ENCODE results near the gene ATN1.

ATN1 gene

DNA sequence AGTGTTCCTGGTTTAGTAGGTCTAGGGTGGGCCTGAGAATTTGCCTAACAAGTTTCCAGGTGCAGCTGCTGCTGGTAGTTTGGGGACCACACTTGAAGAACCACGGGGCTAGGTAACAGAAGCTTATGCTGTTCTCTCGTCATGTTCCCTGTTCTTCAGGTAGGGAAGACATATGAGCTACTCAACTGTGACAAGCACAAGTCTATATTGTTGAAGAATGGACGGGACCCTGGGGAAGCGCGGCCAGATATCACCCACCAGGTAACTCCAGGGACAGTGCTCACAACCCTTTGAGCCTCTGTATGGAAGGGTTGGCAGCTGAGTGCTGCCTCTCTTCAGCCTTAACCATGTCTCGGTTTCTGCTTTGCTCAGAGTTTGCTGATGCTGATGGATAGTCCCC is 46.4 kb downstream of the ATN1 start:
- in situ Hi-C loops (cut with HindIII; ENCODE audit: low sequenced_read_pairs) = no loop called here

DNA sequence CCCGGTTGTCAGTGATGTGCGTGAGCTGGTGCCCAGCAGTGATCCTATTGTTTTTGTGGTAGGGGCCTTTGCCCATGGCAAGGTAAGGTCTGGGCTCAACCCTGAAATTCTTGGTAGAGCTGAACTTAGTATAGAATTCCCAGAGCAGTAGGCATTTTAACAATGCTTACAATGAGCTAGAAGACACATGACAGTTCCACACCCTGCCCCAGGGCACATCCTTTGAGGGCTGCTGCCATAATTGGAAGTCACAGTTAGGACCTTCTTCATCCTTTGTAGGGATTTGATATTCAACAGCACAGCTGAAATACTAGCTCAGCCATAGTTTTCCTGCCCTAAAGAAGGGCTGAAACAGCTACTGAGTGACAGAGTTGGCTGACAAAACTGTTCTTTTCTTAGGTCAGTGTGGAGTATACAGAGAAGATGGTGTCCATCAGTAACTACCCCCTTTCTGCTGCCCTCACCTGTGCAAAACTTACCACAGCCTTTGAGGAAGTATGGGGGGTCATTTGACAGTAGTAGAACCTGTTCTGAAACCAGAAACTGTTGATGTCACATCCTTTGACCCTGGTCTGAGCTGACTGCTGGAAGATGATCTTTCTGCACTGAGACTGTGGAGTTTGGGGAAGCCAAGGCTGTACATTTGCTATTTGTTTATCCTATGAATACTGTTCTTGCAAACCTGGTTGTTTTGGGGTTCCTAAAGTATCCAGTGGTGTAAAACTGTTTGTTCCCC is 47.7 kb downstream of the ATN1 start:
- in situ Hi-C loops (cut with HindIII; ENCODE audit: low sequenced_read_pairs) = no loop called here

DNA sequence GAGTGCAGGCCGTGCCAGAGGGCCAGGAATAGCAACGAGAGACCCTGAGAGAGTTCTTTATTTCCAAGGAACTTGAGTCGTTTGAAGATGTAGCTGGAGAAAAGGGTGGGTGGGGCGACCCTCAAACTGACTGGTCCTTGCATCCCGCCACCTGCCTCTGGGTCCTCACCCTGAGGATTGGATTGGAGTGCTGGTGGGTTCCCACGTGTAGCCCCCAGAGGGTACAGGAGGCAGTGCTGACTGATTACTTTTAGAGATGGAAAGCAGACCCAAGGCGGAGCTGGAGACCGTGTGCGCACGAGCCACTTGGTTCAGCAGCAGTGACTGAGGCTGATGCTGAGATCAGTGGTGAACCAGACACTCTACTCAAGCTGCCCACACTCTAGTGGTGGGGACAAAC is 49.9 kb downstream of the ATN1 start:
- in situ Hi-C loops (cut with HindIII; ENCODE audit: low sequenced_read_pairs) = no loop called here

DNA sequence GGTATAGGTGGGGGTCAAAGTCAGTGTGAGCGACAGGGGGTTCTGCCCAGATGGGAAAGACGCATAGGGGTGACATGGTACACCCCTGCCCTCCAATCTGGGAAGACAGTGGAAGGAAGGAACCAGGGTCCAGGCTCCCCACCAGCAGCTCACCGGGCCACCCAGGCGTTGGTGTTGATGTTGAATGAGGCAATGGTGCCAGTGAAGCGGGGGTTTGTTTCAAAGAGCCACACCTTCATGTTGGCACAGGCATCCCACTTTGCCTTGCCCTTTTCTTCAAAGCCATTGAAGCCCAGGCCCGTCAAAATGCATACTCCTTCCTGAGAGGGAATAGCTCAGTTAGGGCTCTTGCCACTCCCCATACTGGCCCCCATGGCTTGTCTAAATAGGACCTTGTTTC is 50.4 kb downstream of the ATN1 start:
- in situ Hi-C loops (cut with HindIII; ENCODE audit: low sequenced_read_pairs) = no loop called here

DNA sequence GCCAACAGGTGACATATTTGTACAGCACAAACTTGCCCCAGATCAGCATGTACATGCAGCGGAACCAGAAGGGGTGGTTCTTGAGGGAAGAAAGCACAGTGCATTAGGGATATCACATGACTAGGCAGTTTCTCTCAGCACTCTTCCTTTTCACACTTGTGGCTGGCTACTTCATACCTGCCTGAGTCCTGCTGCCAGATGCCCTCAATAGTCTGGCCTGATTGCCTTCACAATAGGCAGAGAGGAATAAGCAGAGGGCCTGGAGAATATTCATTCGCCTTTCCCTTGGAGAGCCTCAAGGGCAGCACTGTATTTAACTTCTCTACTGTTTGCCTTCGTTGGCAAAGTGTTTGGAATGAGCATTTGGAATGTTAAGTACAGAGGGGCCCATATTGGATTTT is 50.9 kb downstream of the ATN1 start:
- in situ Hi-C loops (cut with HindIII; ENCODE audit: low sequenced_read_pairs) = no loop called here

DNA sequence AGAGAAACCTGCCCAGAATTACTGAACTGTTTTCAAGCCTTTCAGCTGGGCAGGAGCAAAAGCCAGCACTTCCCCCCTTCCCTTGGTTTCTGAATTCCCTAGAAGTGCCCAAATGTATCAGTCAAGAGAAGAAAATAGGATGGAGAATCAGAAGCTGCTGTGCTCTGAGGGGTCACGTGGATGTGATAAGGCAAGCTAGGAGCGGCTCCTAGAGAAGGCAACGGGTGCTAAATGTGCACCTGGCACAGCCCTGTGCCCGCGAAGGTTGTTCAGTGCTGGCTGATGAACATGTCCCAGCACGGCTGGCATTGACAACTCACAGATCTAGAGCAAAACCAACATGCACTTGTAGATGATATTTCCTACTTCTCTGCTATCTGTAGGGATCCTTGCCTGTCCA is 51.3 kb downstream of the ATN1 start:
- in situ Hi-C loops (cut with HindIII; ENCODE audit: low sequenced_read_pairs) = no loop called here

DNA sequence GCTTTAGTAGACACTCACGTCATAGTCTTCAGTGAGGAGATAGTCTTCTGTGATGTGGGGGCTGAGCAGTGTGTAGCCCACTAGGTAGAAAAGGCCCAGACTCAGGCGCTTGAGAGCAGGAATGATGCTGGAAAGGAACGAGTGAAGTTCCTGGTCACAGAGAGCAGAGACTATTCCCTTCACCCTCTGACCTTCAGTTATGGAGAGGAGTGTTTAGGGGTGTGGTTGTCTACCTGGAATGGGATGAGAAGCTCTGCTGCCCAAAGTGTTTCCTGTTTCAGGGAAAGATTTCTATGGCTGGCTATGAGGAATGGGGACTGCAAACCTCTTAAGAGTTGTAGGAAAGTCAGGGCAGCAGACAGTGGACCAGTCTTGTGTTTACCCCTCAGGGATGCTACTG is 51.7 kb downstream of the ATN1 start:
- in situ Hi-C loops (cut with HindIII; ENCODE audit: low sequenced_read_pairs) = no loop called here

DNA sequence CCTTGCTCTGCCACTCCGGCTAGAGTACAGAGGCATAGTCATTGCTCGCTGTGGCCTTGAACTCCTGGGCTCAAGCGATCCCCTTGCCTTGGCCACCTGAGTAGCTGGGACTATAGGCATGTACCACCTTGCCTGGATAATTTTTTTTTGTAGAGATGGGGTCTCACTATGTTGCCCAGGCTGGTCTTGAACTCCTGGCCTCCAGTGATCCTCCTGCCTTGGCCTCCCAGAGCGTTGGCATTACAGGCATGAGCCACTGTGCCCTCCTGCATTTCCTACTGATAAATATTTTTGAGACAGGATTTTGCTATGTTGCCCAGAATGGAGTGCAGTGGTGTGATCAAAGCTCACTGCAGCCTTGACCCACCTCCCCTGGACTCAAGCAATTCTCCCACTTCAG is 52.3 kb downstream of the ATN1 start:
- in situ Hi-C loops (cut with HindIII; ENCODE audit: low sequenced_read_pairs) = no loop called here

DNA sequence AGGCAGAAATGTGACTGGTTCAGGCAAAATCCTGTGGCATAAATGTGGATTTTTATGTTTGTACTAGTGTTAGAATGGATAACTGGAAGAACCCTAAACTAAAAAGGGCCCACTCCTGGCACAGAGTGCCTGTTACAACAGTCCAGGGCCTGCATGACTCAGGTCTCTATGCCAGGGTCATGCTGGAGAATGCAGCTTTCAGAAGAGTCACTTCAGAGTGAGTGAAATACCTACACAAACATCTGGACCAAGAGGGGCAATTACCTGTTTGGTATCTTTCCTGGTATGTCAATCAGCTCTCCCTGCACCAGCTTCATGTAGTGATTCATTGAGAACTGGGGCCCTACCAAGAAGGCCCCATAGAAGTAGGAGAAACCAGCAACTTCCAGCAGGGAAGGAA is 53.0 kb downstream of the ATN1 start:
- in situ Hi-C loops (cut with HindIII; ENCODE audit: low sequenced_read_pairs) = no loop called here

DNA sequence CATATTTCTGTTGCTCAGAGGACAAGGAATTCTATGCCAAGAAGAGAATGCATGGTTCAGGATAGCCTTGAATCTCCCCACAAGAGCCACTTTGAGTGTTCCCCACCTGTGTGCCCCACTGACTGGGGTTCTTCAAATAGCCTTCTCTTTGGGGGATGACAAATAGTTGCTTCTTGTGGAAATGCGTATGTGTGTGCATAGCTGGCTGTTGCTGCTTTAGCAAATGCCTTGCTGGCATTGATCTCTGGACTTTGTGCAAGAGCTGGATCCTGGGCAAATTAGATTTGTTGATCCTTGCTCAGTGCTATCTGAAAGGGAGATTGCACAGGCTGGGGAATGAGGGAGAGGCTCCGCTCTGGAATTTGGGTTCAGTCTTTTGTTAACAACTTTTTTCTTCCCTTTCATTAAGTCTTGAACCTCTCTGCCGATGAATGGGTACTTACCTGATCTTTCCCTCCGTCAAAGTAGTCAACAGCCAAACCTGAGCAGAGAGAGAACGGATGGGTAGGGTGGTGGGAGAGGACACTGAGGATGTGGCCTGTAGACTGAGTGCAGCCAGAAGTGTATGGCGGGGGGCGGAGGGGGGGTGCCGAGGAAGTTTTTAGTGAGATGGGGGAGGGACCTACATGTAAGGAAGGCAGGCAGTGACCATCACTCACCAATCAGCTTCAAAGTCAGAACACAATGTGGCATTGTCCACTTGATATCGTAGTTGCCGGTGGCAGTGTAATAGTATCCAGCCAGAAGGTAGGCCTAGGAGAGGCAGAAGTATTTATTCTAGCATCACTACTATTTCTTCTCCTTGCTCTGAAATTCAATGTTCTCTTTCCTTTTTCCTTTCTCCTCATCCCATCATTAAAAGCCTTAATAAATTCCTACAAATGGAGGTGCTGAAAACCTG is 53.6 kb downstream of the ATN1 start:
- in situ Hi-C loops (cut with HindIII; ENCODE audit: low sequenced_read_pairs) = no loop called here

DNA sequence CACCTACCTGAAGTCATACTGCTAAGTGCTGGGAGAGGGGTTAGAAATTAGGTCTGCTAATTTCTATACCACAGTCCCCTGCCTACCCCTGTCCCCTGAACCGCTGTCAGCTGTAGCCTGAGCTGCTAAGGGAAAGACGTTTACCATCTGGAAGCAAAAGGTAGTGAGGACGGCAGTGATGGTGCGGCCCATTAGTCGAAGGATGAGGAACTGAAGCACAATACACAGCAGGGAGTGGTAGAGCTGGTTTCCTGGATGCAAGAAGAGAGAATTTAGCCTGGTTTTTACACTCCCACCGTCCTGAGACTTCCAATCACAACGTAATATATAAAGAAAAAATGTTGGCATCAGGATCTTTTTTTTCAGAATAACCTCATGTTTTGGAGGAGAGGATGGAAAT is 54.8 kb downstream of the ATN1 start:
- in situ Hi-C loops (cut with HindIII; ENCODE audit: low sequenced_read_pairs) = no loop called here

DNA sequence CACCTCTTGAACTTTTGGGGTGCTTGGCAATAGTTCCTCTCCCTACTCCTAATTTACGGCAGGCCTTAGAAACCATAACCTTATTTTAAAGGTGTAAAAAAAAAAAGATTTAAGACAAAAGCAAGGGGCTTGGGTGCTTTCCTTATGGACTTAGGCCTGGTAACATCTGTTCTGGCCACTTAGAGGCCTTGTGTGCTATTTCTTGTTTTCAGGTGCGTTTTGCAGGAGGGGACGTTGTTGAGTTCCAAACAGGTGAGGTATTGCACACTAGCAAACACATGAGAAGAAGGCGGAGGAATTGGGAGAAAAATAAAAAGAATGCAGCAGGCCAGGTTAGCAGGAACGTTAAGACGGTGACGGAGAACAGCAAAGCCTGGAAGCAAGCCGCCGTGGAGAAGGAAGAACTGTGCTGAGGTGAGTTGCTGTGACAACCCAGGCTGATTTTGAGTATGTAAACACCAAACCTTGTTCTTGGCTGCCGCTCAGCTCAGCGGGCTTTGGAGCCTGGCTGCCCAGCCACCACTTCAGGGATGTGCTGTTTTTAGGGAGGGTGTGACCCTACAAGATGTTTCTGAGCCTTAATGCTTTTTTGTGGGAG is 60.3 kb downstream of the ATN1 start:
- in situ Hi-C loops (cut with HindIII; ENCODE audit: low sequenced_read_pairs) = no loop called here

Data from DLD1 (cell line).